Endothelial cell of umbilical vein (primary cell): ENCODE measurements around the gene KLF15. TPM values are rescaled to one million over a fixed set of nuclear protein-coding genes. Genes with fewer than 3 reads are reported as not detected.

ENCODE experiments used
- BruUV-seq: library from RNA; stranded (reverse); fragments of 400-500 nt; replicated peaks from 2 replicates; lab custom pipeline; 2021; lab: Mats Ljungman, UMichigan
- CTCF ChIA-PET: fragments of 300-600, 350-600 bp; sonication (Branson Sonifier 250); formaldehyde crosslinking; loops from one replicate; lab custom pipeline; 2021; ENCODE audit warnings: antibody characterized with exemption, inconsistent platforms; lab: Charles Lee
- POLR2A ChIA-PET: fragments of 300-600, 350-600 bp; sonication (Branson Sonifier 250); formaldehyde crosslinking; loops from one replicate; lab custom pipeline; 2021; ENCODE audit warnings: antibody characterized with exemption, inconsistent platforms; lab: Charles Lee
- DNase-seq: peaks from one replicate; pipeline ENCODE4 v3.0.0-alpha.2; 2011; ENCODE audit warnings: low read depth, low spot score
- FAIRE-seq: peaks from 2 replicates; lab custom pipeline; 2011; peaks lifted over from hg19 to GRCh38; lab: Jason Lieb, UNC
- H2AFZ ChIP-seq: 2 replicates; pipeline ENCODE4 v1.6.0; 2012; ENCODE audit warnings: low read depth, low read length, control low read depth, inconsistent platforms
- H3K27ac ChIP-seq: 2 replicates; pipeline ENCODE4 v1.5.1; 2011; ENCODE audit warnings: low read depth, mild to moderate bottlenecking, control low read depth, low read length, moderate library complexity; ENCODE audit not compliant: insufficient read depth
- H3K27me3 ChIP-seq, 2 experiments: 2 replicates each; pipeline versions ENCODE4 v1.6.0 to v1.6.1; 2011; ENCODE audit warnings: low read length in 2 of 2, mixed read lengths in 1 of 2; ENCODE audit not compliant: control insufficient read depth in 2 of 2, insufficient read depth in 2 of 2
- H3K36me3 ChIP-seq, 2 experiments: 2 replicates in 1 of 2; 3 replicates in 1 of 2; pipeline ENCODE4 v1.5.1; 2011; ENCODE audit warnings: low read length in 2 of 2, mild to moderate bottlenecking in 1 of 2, moderate library complexity in 1 of 2; ENCODE audit not compliant: control insufficient read depth in 2 of 2, insufficient read depth in 2 of 2; ENCODE audit errors: extremely low read depth in 1 of 2
- H3K4me1 ChIP-seq: 3 replicates; pipeline ENCODE4 v1.5.1; 2011; ENCODE audit warnings: mild to moderate bottlenecking, low read length; ENCODE audit not compliant: control insufficient read depth, insufficient read depth; ENCODE audit errors: extremely low read depth
- H3K4me2 ChIP-seq: 2 replicates; pipeline ENCODE4 v1.6.1; 2011; ENCODE audit warnings: low read length, control low read depth, mixed read lengths; ENCODE audit not compliant: insufficient read depth
- H3K4me3 ChIP-seq, 3 experiments: fragments of 200-600 bp in 1 of 3; sonication (generic), shearing (Covaris generic) in 1 of 3; replicated peaks in 1 of 3; 2 replicates each; pipeline ENCODE4 v1.5.1; 2011 to 2016; ENCODE audit warnings: control low read depth in 3 of 3, low read length in 3 of 3, mild to moderate bottlenecking in 2 of 3, inconsistent platforms in 1 of 3, low read depth in 1 of 3, moderate library complexity in 1 of 3; ENCODE audit not compliant: insufficient read depth in 1 of 3
- H3K79me2 ChIP-seq: 2 replicates; pipeline ENCODE4 v1.6.0; 2012; ENCODE audit warnings: low read length, inconsistent platforms; ENCODE audit not compliant: control insufficient read depth, insufficient read depth
- H3K9ac ChIP-seq: replicated peaks from 2 replicates; pipeline ENCODE3; 2011; ENCODE audit warnings: low read length, control low read depth; ENCODE audit not compliant: insufficient read depth; ENCODE audit errors: extremely low read depth
- H3K9me1 ChIP-seq: replicated peaks from 3 replicates; pipeline ENCODE4 v1.6.0; 2011; ENCODE audit warnings: mild to moderate bottlenecking, low read length; ENCODE audit not compliant: control insufficient read depth, insufficient read depth; ENCODE audit errors: extremely low read depth
- H3K9me3 ChIP-seq: replicated peaks from 2 replicates; pipeline ENCODE4 v1.5.1; 2012; ENCODE audit warnings: low read length, inconsistent platforms; ENCODE audit not compliant: control insufficient read depth, insufficient read depth
- H4K20me1 ChIP-seq: replicated peaks from 2 replicates; pipeline ENCODE3; 2011; ENCODE audit warnings: mild to moderate bottlenecking, low read length; ENCODE audit not compliant: control insufficient read depth, insufficient read depth; ENCODE audit errors: extremely low read depth
- EZH2 ChIP-seq: IDR thresholded peaks from 2 replicates; pipeline ENCODE4 v1.6.1; 2012; ENCODE audit warnings: borderline replicate concordance, low read depth, mild to moderate bottlenecking, moderate library complexity, low read length, inconsistent platforms; ENCODE audit not compliant: severe bottlenecking
- FOS ChIP-seq: IDR thresholded peaks from 2 replicates; pipeline ENCODE4 v1.6.1; 2011; ENCODE audit warnings: mild to moderate bottlenecking, low read length, moderate library complexity, borderline replicate concordance; ENCODE audit not compliant: insufficient read depth
- GATA2 ChIP-seq: IDR thresholded peaks from 2 replicates; pipeline ENCODE4 v1.7.0; 2011; ENCODE audit warnings: low read depth, mild to moderate bottlenecking, moderate library complexity, mixed read lengths, low read length; ENCODE audit not compliant: insufficient read length, insufficient read depth
- JUN ChIP-seq: IDR thresholded peaks from 2 replicates; pipeline ENCODE4 v1.6.1; 2011; ENCODE audit warnings: borderline replicate concordance, low read depth; ENCODE audit not compliant: insufficient read length, insufficient read depth
- MYC ChIP-seq: IDR thresholded peaks from one replicate; pipeline ENCODE4 v1.6.1; 2011; ENCODE audit warnings: mild to moderate bottlenecking, low read depth, low read length
- POLR2A ChIP-seq: IDR thresholded peaks from 2 replicates; pipeline ENCODE4 v1.6.1; 2012; ENCODE audit warnings: low read depth, mild to moderate bottlenecking, control low read depth, low read length
- POLR2AphosphoS5 ChIP-seq: IDR thresholded peaks from 2 replicates; pipeline ENCODE4 v1.6.1; 2012; ENCODE audit warnings: low read depth, mild to moderate bottlenecking, control low read depth, low read length, moderate library complexity; ENCODE audit not compliant: insufficient read depth
- dilution Hi-C: fragments of 300-500 bp; cut with MboI; formaldehyde crosslinking; loops from one replicate; pipeline ENCODE4 v1.15.0; 2019; ENCODE audit warnings: low sequenced_read_pairs; ENCODE audit not compliant: extremely low pct_ligation_motif_present
- intact Hi-C: fragments of 100-400 bp; cut with micrococcal nuclease; formaldehyde crosslinking; loops from one replicate; pipeline ENCODE4 v1.10.0; 2022
- polyA plus RNA-seq, 4 experiments: library from polyadenylated mRNA; depleted of rRNA in 3 of 4; stranded (reverse) in 3 of 4; unstranded in 1 of 4; fragments of >200 nt; gene quantifications; 2 replicates each; pipeline versions ENCODE4 v1.2.1 to v1.2.3, GENCODE V29; 2011 to 2012; ENCODE audit warnings: missing spikeins in 1 of 4
- total RNA-seq: library from RNA; stranded (reverse); gene quantifications from 2 replicates; pipeline ENCODE4 v1.2.3, GENCODE V29; 2021
- TF ChIP-seq, protein P1 (sequence below), 2 donors: IDR thresholded peaks; 1 replicate in 1 of 2; 2 replicates in 1 of 2; pipeline ENCODE4 v1.5.1; 2011; ENCODE audit warnings: low read length in 2 of 2, mild to moderate bottlenecking in 2 of 2, moderate library complexity in 2 of 2, control low read depth in 1 of 2, inconsistent platforms in 1 of 2, low read depth in 1 of 2; ENCODE audit not compliant: insufficient read depth in 1 of 2; ENCODE audit errors: extremely low read depth in 1 of 2
- TF ChIP-seq, protein P2 (sequence below): IDR thresholded peaks from 2 replicates; pipeline ENCODE4 v1.6.1; 2011; ENCODE audit not compliant: insufficient read depth, insufficient read length

The KLF15 gene
- total and polyA plus RNA-seq, 2 donors (not counting 3 experiments of a cell fraction or from before 2014, with no cell fraction given) = 2.2 to 3.0 TPM

DNA sequence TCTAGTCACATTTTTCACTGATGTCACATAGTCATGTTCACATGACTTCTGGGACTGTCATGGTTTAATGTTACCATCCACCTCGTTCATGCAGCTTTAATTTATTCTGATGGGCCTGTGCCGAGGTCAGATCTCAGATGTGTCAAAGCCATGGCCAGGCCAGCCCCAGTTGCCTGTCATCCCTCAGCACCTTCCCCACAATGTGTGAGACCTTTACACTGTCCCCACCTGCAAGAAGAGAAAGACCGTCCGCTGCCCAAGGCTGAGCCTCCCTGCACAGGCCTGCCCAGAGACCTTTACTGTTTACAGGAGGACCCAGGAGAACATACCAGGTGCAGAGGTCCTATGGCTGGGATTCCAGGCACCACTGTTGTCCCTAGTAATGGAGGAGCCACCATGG, 12.8 kb upstream of the KLF15 start:
- BruUV-seq = no TSS peak
- intact Hi-C loops = no loop called here
- POLR2A ChIA-PET = no interaction called here
- no peak overlapping the region for H3K9ac ChIP-seq
- H3K36me3 ChIP-seq = no peaks in the 10 kb centered on the region
- no peaks in the 10 kb centered on the region for H3K27me3 ChIP-seq
- H3K9me3 ChIP-seq = no peaks in the 10 kb centered on the region
- H3K4me1 ChIP-seq = no peaks in the 10 kb centered on the region
- H3K9me1 ChIP-seq = no peaks in the 10 kb centered on the region
- FAIRE-seq = no peak
- CTCF ChIA-PET = no interaction called here
- TF ChIP-seq, protein P1, sequence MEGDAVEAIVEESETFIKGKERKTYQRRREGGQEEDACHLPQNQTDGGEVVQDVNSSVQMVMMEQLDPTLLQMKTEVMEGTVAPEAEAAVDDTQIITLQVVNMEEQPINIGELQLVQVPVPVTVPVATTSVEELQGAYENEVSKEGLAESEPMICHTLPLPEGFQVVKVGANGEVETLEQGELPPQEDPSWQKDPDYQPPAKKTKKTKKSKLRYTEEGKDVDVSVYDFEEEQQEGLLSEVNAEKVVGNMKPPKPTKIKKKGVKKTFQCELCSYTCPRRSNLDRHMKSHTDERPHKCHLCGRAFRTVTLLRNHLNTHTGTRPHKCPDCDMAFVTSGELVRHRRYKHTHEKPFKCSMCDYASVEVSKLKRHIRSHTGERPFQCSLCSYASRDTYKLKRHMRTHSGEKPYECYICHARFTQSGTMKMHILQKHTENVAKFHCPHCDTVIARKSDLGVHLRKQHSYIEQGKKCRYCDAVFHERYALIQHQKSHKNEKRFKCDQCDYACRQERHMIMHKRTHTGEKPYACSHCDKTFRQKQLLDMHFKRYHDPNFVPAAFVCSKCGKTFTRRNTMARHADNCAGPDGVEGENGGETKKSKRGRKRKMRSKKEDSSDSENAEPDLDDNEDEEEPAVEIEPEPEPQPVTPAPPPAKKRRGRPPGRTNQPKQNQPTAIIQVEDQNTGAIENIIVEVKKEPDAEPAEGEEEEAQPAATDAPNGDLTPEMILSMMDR (IDR thresholded peaks at IDR 0.05; ENCODE audit: extremely low read depth in 1 of 2, insufficient read depth in 1 of 2, low read depth in 1 of 2, low read length in 2 of 2) = no peak
- TF ChIP-seq, protein P2, sequence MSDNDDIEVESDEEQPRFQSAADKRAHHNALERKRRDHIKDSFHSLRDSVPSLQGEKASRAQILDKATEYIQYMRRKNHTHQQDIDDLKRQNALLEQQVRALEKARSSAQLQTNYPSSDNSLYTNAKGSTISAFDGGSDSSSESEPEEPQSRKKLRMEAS = no peak
- no peak for TF ChIP-seq GATA2
- no peak for TF ChIP-seq EZH2
- no peak for TF ChIP-seq JUN
- TF ChIP-seq POLR2A = no peak
- TF ChIP-seq MYC = no peak
- no peak for TF ChIP-seq POLR2AphosphoS5
- no peak for TF ChIP-seq FOS
- no peak overlapping the region for H3K4me2 ChIP-seq
- no peak overlapping the region for H3K4me3 ChIP-seq
- no peaks in the 10 kb centered on the region for H4K20me1 ChIP-seq
- no peak for DNase-seq
- no peaks in the 10 kb centered on the region for H3K79me2 ChIP-seq
- dilution Hi-C loops = no loop called here
- no peak overlapping the region for H3K27ac ChIP-seq
- H2AFZ ChIP-seq = no peak overlapping the region
